K562 (cell line): ENCODE results near the gene HAUS5. TPM values are rescaled to one million over a fixed set of nuclear protein-coding genes. Genes with fewer than 3 reads are reported as not detected.

Source experiments
- ATF1 ChIP-seq, 2 experiments: fragments of 450-650 bp in 1 of 2; IDR thresholded peaks; 2 replicates each; pipeline ENCODE4 v1.6.1; 2016; ENCODE audit warnings: missing compliant biosample characterization in 1 of 2, missing genetic modification characterization in 1 of 2
- CTBP1 ChIP-seq: fragments of 450-650 bp; IDR thresholded peaks from 2 replicates; pipeline ENCODE4 v1.6.1; 2016; ENCODE audit warnings: borderline replicate concordance
- ERF ChIP-seq: fragments of 450-650 bp; formaldehyde crosslinking; IDR thresholded peaks from 2 replicates; pipeline ENCODE4 v1.4.0; 2020; ENCODE audit warnings: mild to moderate bottlenecking, mixed read lengths
- KLF13 ChIP-seq: fragments of 450-650 bp; IDR thresholded peaks from 2 replicates; pipeline ENCODE4 v1.6.1; 2016; ENCODE audit warnings: missing genetic modification characterization, low read depth, mild to moderate bottlenecking, missing compliant biosample characterization, moderate library complexity, borderline replicate concordance
- NFE2L1 ChIP-seq: fragments of 450-650 bp; IDR thresholded peaks from 2 replicates; pipeline ENCODE4 v1.6.1; 2016; ENCODE audit warnings: missing genetic modification characterization, low read depth, mild to moderate bottlenecking, missing compliant biosample characterization, moderate library complexity, borderline replicate concordance
- SMC3 ChIP-seq: conservative IDR thresholded peaks from 2 replicates; pipeline ENCODE4 v1.6.1; 2011; ENCODE audit warnings: low read depth, low read length, improper control_type of control experiment; ENCODE audit not compliant: insufficient read depth
- TBL1XR1 ChIP-seq, 2 experiments: IDR thresholded peaks; 2 replicates each; pipeline ENCODE4 v1.6.1; 2012; ENCODE audit warnings: improper control_type of control experiment in 2 of 2, low read length in 2 of 2, mild to moderate bottlenecking in 1 of 2
- ZNF311 ChIP-seq: fragments of 250-450 bp; sonication (Bioruptor Pico); IDR thresholded peaks from 2 replicates; pipeline ENCODE4 v1.4.0; 2020; ENCODE audit warnings: mild to moderate bottlenecking, moderate library complexity
- ZNF766 ChIP-seq: fragments of 200-800 bp; sonication (Bioruptor generic); conservative IDR thresholded peaks from 2 replicates; pipeline ENCODE4 v1.6.1; 2016; ENCODE audit warnings: missing genetic modification characterization, missing compliant biosample characterization
- polyA plus RNA-seq, 8 experiments: library from polyadenylated mRNA; depleted of rRNA in 4 of 8; stranded (reverse) in 5 of 8; unstranded in 3 of 8; fragments of >200 nt; fragmentation: Nextera tagmentation in 2 of 8; fragmentation: Illumina TruSeq in 1 of 8; extraction: Ambion mirVana in 2 of 8; extraction: Trizol in 1 of 8; gene quantifications; 2 replicates each; pipeline versions ENCODE4 v1.2.1 to v1.2.3, GENCODE V29; 2011 to 2014; ENCODE audit warnings: inconsistent platforms in 1 of 8, missing spikeins in 1 of 8
- total RNA-seq, 7 experiments: library from RNA; depleted of rRNA in 6 of 7; stranded (reverse); fragments of >200 nt in 6 of 7; fragmentation: Illumina TruSeq in 2 of 7; extraction: Trizol in 2 of 7; gene quantifications; 2 replicates each; pipeline versions ENCODE4 v1.2.1 to v1.2.3, GENCODE V29; 2011 to 2021; ENCODE audit warnings: low replicate concordance in 1 of 7
- TF ChIP-seq, protein P1 (sequence below): fragments of 450-650 bp; formaldehyde crosslinking; IDR thresholded peaks from 2 replicates; pipeline ENCODE4 v1.4.0; 2020; ENCODE audit warnings: mild to moderate bottlenecking, mixed read lengths
- TF ChIP-seq, protein P2 (sequence below): sonication (generic); formaldehyde crosslinking; IDR thresholded peaks from 2 replicates; pipeline ENCODE4 v1.8.1; 2023; ENCODE audit warnings: mild to moderate bottlenecking, missing genetic modification reagents, moderate library complexity
- TF ChIP-seq, protein P3 (sequence below): IDR thresholded peaks from 2 replicates; pipeline ENCODE4 v1.6.1; 2016; ENCODE audit warnings: missing genetic modification characterization, missing compliant biosample characterization
- TF ChIP-seq, protein P4 (sequence below): fragments of 450-650 bp; IDR thresholded peaks from 2 replicates; pipeline ENCODE4 v1.6.1; 2018; ENCODE audit not compliant: partially characterized antibody

Gene HAUS5
- total and polyA plus RNA-seq, 9 of the 15 experiments (the other 6 are each of a cell fraction or from before 2014, with no cell fraction given): 3.5 to 41.3 (median 14.2) TPM

DNA sequence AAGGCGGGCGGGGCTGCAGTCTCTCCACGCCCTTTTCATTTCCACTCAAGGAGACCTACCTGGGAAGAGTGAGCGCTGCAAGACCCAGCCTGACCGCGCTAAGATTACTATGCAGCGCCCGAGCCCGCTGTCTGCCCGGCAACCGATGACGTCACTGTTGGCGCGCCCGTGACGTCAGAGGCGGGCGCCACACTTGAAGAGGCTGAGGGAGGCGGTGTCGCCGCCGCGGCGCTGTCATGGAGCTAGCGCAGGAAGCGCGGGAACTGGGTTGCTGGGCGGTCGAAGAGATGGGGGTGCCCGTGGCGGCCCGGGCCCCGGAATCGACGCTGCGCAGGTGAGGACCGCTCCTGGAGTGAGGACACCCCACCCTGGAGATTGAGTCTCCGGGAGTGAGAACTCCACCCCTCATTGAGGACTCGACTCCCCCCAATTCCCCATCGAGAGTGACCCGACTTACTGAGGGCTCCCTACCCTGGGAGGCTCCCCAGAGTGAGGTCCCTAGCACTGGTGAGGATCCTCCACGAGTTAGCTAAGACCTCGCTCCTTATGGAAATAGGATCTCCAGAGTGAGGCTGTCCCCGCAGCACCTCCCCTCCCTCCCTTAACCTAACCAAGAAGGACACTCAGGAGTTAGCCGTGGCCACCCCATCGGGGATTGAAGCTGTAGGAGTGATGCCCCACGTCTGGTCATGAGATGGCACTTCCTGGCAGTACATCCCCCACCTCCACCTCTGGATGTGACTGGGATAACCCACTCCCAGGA, at the start of gene HAUS5 (continued):
- TF ChIP-seq, protein P1, sequence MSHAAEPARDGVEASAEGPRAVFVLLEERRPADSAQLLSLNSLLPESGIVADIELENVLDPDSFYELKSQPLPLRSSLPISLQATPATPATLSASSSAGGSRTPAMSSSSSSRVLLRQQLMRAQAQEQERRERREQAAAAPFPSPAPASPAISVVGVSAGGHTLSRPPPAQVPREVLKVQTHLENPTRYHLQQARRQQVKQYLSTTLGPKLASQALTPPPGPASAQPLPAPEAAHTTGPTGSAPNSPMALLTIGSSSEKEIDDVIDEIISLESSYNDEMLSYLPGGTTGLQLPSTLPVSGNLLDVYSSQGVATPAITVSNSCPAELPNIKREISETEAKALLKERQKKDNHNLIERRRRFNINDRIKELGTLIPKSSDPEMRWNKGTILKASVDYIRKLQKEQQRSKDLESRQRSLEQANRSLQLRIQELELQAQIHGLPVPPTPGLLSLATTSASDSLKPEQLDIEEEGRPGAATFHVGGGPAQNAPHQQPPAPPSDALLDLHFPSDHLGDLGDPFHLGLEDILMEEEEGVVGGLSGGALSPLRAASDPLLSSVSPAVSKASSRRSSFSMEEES: peak; percentile 34
- TF ChIP-seq, protein P2, sequence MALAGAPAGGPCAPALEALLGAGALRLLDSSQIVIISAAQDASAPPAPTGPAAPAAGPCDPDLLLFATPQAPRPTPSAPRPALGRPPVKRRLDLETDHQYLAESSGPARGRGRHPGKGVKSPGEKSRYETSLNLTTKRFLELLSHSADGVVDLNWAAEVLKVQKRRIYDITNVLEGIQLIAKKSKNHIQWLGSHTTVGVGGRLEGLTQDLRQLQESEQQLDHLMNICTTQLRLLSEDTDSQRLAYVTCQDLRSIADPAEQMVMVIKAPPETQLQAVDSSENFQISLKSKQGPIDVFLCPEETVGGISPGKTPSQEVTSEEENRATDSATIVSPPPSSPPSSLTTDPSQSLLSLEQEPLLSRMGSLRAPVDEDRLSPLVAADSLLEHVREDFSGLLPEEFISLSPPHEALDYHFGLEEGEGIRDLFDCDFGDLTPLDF (CRISPR knock-in tag): peak; percentile 95
- peak; percentile 81 for TF ChIP-seq ZNF311 (CRISPR knock-in tag)
- TF ChIP-seq ZNF766 (CRISPR knock-in tag): peak; percentile 47; the same call in 1 of the 2 replicates
- TF ChIP-seq, protein P3, sequence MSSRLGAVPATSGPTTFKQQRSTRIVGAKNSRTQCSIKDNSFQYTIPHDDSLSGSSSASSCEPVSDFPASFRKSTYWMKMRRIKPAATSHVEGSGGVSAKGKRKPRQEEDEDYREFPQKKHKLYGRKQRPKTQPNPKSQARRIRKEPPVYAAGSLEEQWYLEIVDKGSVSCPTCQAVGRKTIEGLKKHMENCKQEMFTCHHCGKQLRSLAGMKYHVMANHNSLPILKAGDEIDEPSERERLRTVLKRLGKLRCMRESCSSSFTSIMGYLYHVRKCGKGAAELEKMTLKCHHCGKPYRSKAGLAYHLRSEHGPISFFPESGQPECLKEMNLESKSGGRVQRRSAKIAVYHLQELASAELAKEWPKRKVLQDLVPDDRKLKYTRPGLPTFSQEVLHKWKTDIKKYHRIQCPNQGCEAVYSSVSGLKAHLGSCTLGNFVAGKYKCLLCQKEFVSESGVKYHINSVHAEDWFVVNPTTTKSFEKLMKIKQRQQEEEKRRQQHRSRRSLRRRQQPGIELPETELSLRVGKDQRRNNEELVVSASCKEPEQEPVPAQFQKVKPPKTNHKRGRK (tag): no peak
- TF ChIP-seq, protein P4, sequence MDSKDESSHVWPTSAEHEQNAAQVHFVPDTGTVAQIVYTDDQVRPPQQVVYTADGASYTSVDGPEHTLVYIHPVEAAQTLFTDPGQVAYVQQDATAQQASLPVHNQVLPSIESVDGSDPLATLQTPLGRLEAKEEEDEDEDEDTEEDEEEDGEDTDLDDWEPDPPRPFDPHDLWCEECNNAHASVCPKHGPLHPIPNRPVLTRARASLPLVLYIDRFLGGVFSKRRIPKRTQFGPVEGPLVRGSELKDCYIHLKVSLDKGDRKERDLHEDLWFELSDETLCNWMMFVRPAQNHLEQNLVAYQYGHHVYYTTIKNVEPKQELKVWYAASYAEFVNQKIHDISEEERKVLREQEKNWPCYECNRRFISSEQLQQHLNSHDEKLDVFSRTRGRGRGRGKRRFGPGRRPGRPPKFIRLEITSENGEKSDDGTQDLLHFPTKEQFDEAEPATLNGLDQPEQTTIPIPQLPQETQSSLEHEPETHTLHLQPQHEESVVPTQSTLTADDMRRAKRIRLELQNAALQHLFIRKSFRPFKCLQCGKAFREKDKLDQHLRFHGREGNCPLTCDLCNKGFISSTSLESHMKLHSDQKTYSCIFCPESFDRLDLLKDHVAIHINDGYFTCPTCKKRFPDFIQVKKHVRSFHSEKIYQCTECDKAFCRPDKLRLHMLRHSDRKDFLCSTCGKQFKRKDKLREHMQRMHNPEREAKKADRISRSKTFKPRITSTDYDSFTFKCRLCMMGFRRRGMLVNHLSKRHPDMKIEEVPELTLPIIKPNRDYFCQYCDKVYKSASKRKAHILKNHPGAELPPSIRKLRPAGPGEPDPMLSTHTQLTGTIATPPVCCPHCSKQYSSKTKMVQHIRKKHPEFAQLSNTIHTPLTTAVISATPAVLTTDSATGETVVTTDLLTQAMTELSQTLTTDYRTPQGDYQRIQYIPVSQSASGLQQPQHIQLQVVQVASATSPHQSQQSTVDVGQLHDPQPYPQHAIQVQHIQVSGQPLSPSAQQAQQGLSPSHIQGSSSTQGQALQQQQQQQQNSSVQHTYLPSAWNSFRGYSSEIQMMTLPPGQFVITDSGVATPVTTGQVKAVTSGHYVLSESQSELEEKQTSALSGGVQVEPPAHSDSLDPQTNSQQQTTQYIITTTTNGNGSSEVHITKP: peak; percentile 81
- peak; percentile 99 for TF ChIP-seq ATF1 (CRISPR knock-in tag; IDR thresholded peaks at IDR 0.05)
- TF ChIP-seq ATF1 (tag; IDR thresholded peaks at IDR 0.05): peak; percentile 100
- TF ChIP-seq TBL1XR1 (IDR thresholded peaks at IDR 0.05; ENCODE audit: low read length in 2 of 2): peak in 1 of 2 experiments; percentile 100; a peak in 2 of 4 replicates
- 0 out of 2 replicates have a peak, but pooled peaks have one; percentile 14 for TF ChIP-seq SMC3
- no peak for TF ChIP-seq NFE2L1 (tag)
- TF ChIP-seq KLF13: peak; percentile 64; the same call in 1 of the 2 replicates
- TF ChIP-seq CTBP1: peak; percentile 82
- TF ChIP-seq ERF (CRISPR knock-in tag): 0 out of 2 replicates have a peak, but pooled peaks have one; percentile 13
